GM18861 (cell line): ENCODE measurements around the gene SOCS2.
"Not testable (repeated sequence)": the region's sequence is repeated elsewhere in the genome, so short reads cannot be mapped to it uniquely, and the experiment has no call there.

Experiments used
- ATAC-seq: cut with Tn5 transposase; IDR thresholded peaks from one replicate; pipeline ENCODE4 v1.9.1; 2021; ENCODE audit not compliant: unreplicated experiment

The SOCS2 gene, protein sequence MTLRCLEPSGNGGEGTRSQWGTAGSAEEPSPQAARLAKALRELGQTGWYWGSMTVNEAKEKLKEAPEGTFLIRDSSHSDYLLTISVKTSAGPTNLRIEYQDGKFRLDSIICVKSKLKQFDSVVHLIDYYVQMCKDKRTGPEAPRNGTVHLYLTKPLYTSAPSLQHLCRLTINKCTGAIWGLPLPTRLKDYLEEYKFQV

DNA sequence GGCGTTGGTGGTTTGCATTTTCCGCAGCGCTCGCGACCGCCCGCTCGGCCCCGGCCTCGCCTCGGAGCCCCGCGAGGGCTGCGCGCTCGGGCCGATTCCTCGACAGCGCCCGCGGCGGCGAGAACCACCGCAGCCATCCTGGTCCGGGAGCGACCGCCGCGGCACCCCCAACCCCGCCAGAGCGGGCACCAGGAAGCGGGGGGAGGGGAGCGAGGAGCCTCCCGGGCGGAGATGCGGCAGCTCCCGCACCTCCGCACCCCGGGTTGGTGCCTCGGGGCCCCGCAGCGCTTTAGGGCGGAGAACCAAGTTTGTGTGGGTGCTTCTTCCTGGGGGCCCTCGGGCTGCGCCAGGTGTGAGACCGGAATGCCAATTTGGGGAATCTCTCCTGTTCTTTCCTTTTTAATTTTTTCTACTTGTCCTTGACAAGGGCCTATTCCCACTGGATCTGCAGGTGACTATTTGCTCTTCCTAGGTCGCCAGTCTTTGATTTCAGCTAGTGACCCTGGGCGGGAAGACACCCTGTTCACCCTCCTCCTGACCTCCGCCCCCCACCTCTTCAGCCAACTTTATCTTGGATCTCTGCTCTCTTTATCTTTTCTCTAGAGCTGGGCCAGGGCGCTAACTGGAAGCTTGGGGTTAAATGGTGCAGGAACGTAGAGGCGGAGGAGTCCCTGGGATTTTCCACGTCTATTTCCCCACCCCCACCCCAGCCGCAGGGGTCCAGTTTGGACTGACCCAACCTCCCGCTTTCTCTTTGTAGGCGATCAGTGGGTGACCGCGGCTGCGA lies at the start of gene SOCS2:
SOCS2 (plus strand) TSS at position 751 of the 787 bp plus-strand sequence. CDS start 223 bp downstream, outside the sequence.
- ATAC-seq, result no peak

DNA sequence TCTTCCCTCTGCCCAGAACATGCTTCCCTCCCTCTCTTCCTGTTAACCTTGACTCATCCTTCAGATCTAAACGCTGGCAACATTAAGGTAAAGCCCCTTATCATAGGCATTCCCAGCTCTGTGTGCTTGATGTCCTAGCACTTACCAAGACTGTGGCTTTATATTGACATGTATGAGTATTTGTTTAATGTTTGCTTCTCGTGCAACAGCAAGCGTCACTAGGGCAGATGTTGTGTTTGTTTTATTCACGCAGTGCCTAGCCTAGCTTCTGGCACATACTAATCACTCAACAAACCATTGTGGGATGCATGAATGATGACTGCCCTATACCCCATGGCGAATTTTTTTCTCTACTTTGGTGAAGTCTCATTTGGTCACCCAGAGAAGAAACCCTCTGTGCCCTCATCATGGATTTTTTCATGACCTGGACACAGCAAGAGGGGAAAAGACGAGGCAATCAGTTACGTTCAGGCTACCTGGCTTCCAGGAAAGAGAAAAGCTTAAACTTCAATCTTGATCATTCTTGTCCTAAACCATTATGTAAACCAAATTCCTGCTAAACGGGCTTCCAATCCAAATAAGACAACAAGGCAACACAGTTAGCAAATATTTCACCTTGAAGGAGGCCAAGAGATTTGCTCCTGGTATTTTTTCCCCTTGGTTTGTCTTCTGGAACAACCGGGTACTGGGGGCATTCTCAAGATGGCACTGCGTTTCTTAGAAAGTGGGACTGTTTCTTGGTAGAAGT lies 47.9 kb upstream of the SOCS2 start:
- no peak for ATAC-seq

DNA sequence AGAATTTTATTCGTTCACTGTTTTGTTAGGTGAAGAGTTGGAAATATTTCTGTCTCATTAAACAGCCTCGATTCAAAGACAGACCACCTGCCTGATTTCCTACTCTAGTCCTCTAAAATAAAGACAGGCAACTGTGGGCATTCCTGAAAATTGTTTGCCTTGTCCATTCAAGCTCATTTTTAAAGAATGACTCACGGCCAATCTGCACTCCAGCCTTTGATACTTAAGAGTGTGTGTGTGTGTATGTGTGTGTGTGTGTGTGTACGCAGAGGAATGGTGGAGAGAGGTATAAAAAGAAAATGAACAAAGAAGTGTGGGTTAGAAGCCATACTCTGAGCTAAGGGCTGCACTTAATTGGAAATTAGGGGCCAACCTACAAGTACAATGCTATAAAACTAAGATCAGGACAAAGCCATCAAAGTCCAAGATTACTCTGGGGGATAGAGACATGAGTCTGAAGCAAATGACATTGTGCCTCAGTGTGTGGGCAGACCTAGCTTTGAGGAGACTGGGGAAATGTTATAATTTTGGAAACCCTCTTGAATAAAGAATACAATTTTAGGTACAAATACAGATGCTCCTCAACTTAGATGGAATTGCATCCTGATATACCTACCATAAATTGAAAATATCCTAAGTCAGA lies 45.6 kb upstream of the SOCS2 start:
- no peak for ATAC-seq

DNA sequence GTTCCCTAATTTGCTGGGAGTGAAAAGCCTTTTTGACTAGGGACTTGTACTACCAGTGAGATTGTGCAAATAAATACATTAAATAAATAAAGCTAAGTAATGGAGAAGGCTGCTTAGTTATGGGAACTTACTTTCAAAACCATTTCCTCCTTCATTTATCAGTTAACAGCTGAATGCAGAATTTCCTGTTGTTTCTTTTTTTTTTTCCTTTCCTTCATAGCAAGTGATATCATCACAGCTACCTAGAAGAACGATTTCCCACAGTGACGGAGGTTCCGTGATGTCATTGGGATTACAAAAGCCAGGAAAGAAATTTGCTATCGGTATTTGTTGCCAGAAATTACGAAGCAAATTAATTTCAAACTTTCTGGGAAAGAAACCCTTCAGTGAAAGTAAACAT lies 42.1 kb upstream of the SOCS2 start:
- no peak for ATAC-seq

DNA sequence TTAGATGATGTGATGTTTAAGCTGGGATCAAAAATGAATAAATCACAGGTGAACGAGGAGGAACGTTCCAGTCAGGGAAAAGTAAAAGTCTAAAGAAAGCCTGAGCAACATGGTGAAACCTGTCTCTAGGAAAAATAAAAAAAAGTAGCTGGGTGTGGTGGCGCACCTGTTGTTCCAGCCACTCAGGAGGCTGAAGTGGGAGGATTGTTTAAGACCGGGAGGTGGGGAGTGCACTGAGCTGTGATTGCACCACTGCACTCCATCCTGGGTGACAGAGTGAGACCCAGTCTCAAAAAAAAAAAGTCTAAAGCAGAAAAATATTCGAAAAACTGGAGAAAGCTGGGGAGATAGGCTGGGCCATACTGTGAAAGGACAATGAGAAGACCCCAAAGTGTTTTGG lies 39.2 kb upstream of the SOCS2 start:
- no peak for ATAC-seq

DNA sequence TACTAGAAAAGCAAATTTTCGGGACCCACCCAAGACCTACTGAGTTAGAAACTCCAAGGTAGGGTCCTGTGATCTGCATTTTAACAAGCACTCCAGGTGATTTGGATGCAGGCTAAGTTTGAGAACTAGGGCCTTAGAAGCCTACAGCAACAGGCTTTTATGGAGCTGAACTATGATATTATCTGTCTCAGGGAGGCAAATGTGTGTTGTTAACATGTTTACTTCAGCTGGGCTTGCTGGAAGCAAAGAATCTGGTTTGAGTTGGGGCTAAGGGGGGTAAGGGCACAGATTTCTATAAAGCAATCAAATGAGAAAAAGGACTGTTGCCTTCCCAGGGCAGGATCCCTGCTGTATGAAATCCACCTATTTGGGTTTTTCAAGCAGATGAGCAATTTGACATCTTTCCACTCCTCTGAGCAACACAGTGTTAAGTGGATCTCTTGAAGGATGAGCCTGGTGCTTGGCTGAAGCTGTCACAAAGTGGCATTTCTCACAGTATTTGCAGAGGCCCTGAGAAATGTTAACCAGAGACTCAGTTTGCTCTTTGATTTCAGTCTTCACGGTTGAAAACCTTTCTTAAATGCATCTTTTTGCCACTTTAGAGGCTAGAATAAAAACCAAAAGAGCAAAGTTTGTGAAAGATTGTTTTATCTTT lies 36.2 kb upstream of the SOCS2 start:
- peak; percentile 26 for ATAC-seq

DNA sequence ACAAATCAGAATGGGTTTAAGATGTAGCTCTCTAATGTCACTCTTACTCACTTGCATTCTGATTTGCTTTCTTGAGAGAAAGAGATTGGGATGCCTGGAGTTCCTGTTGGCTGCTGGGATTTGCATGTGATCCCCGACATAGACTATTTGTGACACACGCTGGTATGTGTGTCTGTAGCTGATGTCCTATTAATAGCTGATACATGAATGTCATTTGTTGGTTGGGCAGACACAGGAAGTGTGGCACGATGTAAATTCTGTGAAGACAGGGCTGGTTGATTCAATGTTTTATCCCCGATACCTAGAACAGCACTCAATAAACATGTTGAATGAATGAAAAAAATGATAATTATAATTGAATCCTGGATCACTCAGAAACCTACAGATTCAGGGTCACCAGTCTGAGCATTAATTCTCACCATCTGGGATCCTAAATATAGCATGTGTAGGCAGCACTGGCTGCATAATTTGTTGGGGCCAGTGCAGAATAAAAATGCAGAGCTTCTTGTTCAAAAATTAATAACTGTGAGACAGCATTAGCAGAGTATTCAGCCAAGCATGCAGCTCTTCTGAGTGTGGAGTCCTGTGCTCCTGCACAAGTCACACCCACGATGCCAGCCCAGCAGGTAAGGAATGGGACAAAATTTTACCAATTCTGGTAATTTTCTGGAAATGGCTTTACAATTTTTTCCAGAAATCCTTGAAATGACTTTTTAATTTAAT lies 35.5 kb upstream of the SOCS2 start:
- ATAC-seq, result peak; percentile 91

DNA sequence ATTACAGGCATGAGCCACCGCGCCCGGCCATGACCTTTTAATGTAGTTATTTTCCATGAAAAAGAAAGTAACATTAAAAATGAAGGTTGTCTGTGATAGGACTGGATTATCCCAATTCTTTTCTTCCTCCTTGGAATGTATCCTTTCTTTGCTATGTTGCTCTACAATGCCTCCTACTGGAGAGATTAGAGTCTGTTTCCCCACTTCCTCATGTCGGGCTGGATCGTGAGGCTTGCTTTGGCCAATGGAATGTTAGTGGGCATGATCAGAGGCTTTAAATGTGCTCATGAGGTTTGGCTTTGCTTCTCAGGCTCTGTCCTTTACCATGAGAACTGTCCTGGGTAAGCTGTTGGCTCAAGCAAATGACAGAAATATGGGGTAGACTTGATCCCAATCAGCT lies 34.7 kb upstream of the SOCS2 start:
- ATAC-seq, result no peak

DNA sequence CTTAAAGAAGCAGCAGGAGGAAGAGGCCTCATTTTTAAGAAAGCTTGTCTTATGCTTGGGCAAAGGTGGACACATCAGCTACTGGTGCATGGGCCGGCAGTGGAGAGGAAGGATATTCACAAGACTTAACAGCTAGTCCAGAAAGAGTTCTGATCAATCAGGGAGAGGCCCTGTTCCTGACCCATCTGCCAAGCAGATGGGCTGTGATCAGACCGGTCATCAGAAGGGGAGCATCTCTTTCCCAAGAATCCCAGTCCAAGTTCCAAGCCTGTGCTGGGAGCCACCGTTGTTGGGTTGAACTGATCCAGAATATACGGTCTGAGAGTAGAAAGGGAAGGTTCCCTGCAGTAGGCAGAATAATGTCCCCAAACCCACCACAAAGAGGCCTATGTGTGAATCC lies 32.7 kb upstream of the SOCS2 start:
- no peak for ATAC-seq

DNA sequence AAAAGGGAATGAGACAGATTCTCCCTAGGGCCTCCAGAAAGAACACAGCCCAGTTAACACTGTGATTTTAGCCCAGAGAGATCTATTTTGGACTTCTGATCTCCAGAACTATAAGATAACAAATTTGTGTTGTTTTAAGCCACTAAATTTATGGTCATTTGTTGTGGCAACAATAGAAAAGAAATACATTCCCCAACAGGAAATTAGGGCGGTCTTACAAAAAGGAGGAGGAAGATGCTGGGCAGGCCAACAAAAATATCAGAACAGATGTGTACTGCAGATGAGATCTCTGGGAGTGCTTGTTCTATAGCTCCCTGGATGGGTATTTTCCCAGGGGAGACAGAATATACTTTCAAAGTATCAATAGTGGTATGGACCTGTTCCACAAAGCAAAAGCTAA lies 32.0 kb upstream of the SOCS2 start:
- no peak for ATAC-seq

DNA sequence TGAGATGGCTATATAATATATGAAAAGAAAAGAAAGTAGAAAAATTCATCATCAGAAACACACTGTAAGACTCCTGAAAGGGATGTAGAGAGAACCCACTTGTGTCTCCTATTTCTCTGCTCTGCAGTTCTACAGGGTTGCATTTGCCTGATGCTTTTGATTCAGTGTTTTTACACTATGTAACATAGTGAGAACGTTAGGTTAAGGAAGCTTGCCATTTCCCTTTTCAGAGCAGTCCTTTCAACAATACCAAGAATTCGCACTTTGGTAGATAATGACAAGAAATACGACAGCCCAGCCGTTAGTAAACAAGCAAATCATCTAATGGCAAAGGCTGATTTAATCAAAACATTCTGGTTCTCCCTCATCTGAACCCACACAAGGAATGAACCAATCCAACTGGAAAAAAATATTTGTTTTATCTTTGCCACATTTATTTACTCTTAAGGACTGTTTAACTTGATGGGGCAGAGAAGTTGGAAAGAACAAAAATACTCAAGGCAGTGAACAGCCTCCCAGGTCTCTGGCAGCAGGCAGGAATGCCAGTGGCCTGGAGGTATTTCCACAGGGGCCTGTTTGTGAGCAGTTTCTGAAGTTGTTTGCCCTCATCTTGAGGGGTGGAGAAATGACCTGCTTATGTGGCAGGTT lies 30.8 kb upstream of the SOCS2 start:
- ATAC-seq, result no peak

DNA sequence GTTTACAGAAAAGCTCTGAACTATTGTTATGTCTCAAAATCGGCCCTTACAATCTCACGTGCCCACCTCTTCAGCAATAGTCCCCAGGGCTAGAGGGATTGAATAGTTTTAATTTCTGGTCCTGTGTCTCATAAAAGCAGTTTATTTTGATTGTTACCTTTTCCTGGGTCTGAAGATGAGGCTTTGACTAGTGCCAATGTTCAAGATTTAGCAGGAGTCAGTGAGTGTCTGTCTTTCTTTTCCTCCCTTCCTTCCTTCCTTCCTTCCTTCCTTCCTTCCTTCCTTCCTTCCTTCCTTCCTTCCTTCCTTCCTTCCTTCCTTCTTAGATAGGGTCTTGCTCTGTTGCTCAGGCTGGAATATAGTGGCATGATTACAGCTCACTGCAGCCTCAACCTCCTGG lies 24.7 kb upstream of the SOCS2 start:
- no peak for ATAC-seq

DNA sequence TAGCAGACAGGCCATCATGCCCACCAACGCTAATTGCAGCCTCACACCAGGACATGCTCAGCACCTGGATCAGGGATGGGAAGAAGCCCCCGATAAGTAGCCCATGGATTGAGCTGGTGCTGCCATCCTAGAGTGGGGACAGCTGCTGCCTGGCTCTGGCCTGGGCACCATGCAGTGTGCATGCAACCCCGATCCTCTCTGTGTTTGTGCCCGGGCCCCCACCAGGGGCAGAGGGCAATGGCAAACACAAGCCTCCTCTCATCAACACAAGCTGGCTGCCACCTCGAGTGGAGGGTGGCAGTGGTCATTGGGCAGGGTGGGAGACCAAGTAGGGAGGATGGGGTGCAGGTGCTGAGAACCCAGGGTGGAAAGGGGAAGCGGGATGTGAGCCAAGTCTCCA lies 23.3 kb upstream of the SOCS2 start:
- ATAC-seq, result no peak

DNA sequence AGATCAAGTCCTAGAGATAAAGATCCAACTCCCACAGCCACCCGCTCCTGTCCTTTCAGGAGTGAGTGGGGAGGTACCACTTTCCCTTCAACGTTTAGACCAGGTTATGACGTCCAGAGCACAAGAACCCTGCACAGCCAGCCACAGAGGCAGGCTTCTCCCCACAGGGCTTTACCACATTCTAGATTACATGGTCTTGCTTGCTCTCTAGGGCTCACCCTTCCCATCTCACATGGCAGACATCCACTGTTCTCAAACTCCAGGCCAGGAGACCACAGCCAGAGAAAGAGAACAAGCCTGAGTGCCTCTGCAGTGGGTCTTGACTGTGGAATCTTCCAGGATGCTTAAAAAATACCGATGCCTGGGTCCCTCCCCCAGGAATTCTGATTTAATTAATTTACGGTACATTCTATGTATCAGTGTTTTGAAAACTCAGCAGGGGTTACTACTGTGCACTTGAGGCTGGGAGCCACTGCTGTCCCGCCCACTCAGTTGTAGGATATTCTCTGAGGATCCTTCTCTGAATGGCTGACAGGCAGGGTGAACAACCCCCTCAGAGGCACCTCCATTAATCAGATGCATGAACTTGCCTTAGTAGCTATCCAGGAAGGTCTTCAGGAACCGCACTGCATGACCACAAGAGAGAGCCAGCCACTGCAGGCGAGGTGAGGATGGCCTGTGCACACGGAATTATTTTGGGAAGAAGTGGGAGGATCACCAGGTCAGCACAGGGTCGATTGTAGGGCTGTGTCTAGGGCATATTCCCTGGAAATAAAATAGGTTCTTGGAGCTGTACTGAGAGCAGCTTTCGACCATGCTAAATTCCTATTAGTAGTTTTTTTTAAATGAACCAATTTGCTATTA lies 21.5 kb upstream of the SOCS2 start:
- no peak for ATAC-seq

DNA sequence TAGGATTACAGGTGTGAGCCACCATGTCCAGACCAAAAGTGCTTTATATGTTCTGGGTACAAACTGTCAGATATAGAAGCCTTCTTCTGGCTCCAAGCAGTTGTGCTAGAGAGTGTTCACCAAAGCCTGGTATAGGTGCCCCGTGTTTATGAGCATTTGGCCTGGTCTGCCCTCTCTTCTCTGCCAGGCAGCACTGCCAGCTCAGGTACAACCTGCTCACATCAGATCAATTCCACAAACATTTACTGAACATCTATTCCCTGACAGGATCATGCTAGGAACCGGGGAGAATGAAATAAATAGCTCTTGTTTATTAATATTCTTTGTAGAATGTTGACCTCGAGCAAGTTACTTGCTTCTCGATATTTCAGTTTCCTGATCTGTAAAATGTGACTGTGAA lies 20.0 kb upstream of the SOCS2 start:
- ATAC-seq, result no peak

DNA sequence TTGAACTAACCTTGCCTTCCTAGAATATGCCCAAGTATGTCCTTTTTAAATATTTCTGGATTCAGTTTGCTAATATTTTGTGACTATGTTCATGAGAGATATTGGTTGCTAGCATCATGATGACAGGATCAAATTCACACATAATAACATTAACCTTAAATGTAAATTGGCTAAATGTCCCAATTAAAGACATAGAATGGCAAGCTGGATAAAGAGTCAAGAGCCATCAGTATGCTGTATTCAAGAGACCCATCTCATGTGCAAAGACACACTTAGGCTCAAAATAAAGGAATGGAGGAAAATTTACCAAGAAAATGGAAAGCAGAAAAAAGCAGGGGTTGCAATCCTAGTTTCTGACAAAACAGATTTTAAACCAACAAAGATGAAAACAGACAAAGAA lies 14.6 kb upstream of the SOCS2 start:
- not testable (repeated sequence) for ATAC-seq

DNA sequence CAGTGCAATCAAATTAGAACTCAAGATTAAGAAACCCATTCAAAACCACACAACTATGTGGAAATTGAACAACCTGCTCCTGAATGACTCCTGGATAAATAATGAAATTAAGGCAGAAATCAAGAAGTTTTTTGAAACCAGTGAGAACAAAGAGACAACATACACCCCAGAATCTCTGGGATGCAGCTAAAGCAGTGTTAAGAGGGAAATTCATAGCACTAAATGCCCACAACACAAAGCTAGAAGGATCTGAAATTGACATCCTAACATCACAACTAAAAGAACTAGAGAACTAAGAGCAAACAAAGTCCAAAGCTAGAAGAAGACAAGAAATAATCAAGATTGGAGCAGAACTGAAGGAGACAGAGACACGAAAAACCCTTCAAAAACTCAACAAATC lies 13.8 kb upstream of the SOCS2 start:
- not testable (repeated sequence) for ATAC-seq

DNA sequence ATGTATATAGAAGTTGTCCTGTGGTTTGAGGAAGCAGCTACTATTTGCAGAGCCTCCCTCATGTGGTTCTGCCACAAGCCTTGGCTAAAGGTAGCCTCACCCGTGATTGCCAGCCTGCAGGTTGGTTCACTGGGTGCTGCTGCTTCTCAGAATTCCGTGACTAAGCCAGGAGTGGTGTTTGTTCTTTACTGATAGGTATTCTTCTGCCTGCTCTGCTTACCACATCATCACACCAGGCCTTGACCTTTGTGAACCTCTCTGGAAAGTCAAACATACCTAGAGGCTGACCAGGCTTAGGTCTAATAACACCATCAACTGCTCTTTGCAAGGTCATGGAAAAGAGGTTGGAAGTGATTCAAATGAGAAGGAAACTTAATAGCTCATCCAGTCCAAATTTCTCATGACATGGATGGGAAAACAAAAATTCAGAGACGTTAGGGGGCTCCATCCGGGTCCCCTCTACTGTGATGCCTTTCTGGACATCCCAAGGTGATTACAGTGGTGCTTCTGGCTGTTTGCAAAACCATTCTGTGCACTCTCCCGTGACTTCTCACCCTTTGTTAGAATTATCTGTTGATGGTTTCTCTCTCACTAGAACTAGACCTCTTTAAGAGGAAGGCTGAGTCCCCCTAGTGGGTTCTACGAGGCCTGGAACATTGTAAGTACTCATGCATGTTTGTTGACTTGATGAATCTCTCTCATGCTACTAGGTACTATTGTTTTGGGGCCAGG lies 8.5 kb upstream of the SOCS2 start:
- ATAC-seq, result no peak
